AG04450 (cell line): ENCODE data around the gene KY. TPM values are rescaled to one million over a fixed set of nuclear protein-coding genes. Genes with fewer than 3 reads are reported as not detected.

Experiments used
- CTCF ChIA-PET: fragments of 300-600, 350-600 bp; formaldehyde crosslinking; extraction: SDS; loops from one replicate; lab custom pipeline; 2022; ENCODE audit warnings: antibody characterized with exemption, inconsistent platforms; lab: Charles Lee
- POLR2A ChIA-PET: fragments of 350-600 bp; formaldehyde crosslinking; extraction: SDS; loops from one replicate; lab custom pipeline; 2021; ENCODE audit warnings: antibody characterized with exemption, inconsistent platforms; lab: Yijun Ruan, JAX
- DNase-seq: peaks from one replicate; pipeline ENCODE4 v3.0.0-alpha.2; 2011; ENCODE audit warnings: low read depth, low spot score
- H3K27ac ChIP-seq: one replicate; pipeline ENCODE4 v1.5.1; 2012; ENCODE audit warnings: low read depth, low read length, control low read depth
- H3K27me3 ChIP-seq: one replicate; pipeline ENCODE4 v1.6.0; 2012; ENCODE audit warnings: low read length; ENCODE audit not compliant: control insufficient read depth, insufficient read depth
- H3K4me3 ChIP-seq: 2 replicates; pipeline ENCODE4 v1.5.1; 2011; ENCODE audit warnings: mild to moderate bottlenecking, low read depth, low read length, control low read depth
- H3K9me3 ChIP-seq: 2 replicates; pipeline ENCODE4 v1.5.1; 2012; ENCODE audit warnings: low read length; ENCODE audit not compliant: control insufficient read depth, insufficient read depth
- CTCF ChIP-seq: IDR thresholded peaks from 2 replicates; pipeline ENCODE4 v1.5.1; 2011; ENCODE audit warnings: low read depth, low read length, control low read depth, inconsistent platforms
- polyA plus RNA-seq: library from polyadenylated mRNA; depleted of rRNA; stranded (reverse); fragments of >200 nt; gene quantifications from 2 replicates; pipeline ENCODE4 v1.2.3, GENCODE V29; 2011

Gene KY
- polyA plus RNA-seq, 1 experiment = 0.04 TPM

- no peak for DNase-seq
- Histone ChIP-seq H3K27ac (no peak overlapping the region), H3K27me3 (peaks cover 10% of the 10 kb centered on the region), H3K9me3 (no peaks in the 10 kb centered on the region), H3K4me3 (no peak overlapping the region)
- ChIA-PET CTCF (interaction anchor here (0.6 to 3.4 kb wide), 5 partner anchors 14 to 1520 kb away, joined by 3 to 23 read pairs (median 17); partner anchors contain the start of gene EPHB1), POLR2A (interaction anchor here (0.7 kb wide), 2 partner anchors 13 to 35 kb away, joined by 3 to 4 read pairs; partner anchors contain the start of gene KY)
- no peak for TF ChIP-seq CTCF
These were observed 35.1 kb downstream of the KY start for GRCh38 chr3:134615743-134616142.

GRCh38 chr3:134614955-134615354, 35.9 kb downstream of the KY start:
- ChIA-PET CTCF (interaction anchor here (0.5 to 3.4 kb wide), 7 partner anchors 14 to 1520 kb away, joined by 3 to 23 read pairs (median 5); partner anchors contain the start of gene EPHB1), POLR2A (interaction anchor here (0.7 kb wide), 2 partner anchors 13 to 36 kb away, joined by 3 to 4 read pairs; partner anchors contain the start of gene KY)
- no peak for TF ChIP-seq CTCF
- Histone ChIP-seq H3K27me3 (peaks cover 12% of the 10 kb centered on the region), H3K27ac (no peak overlapping the region), H3K4me3 (no peak overlapping the region), H3K9me3 (no peaks in the 10 kb centered on the region)
- DNase-seq = no peak

GRCh38 chr3:134613006-134613520, 37.8 kb downstream of the KY start:
- Histone ChIP-seq H3K9me3 (no peaks in the 10 kb centered on the region), H3K4me3 (no peak overlapping the region), H3K27ac (no peak overlapping the region), H3K27me3 (peaks cover 18% of the 10 kb centered on the region)
- no peak for DNase-seq
- TF ChIP-seq CTCF = no peak
- ChIA-PET CTCF (interaction anchor here (0.9 to 3.3 kb wide), 3 partner anchors 12 to 142 kb away, joined by 4 to 23 read pairs (median 12); no protein-coding TSS in a partner anchor), POLR2A (no interaction called here)

GRCh38 chr3:134611516-134611915, 39.3 kb downstream of the KY start:
- H3K9me3 ChIP-seq = no peaks in the 10 kb centered on the region
- ChIA-PET POLR2A (no interaction called here), CTCF (interaction anchor here (2.5 to 2.6 kb wide), 2 partner anchors 10 to 29 kb away, joined by 10 to 12 read pairs; no protein-coding TSS in a partner anchor)
- no peak for TF ChIP-seq CTCF
- H3K27me3 ChIP-seq = peaks cover 20% of the 10 kb centered on the region
- H3K27ac ChIP-seq = no peak overlapping the region
- H3K4me3 ChIP-seq = no peak overlapping the region
- no peak for DNase-seq
